ENCODE results near the gene LRRC14B. TPM values are rescaled to one million over a fixed set of nuclear protein-coding genes. Genes with fewer than 3 reads are reported as not detected.

LRRC14B gene
- polyA plus RNA-seq, 1 experiment: not detected

GRCh38 chr5:187617-188451 lies 3.5 kb upstream of the LRRC14B start:
- ChIA-PET POLR2A (interaction anchor here (0.9 kb wide), 1 partner anchor 83 kb away, joined by 3 read pairs; the partner anchor contains the start of gene PDCD6), CTCF (interaction anchor here (0.6 to 2.2 kb wide), 21 partner anchors 9 to 243 kb away, joined by 3 to 13 read pairs (median 3); partner anchors contain the start of genes CCDC127 and SDHA)
- H3K4me3 ChIP-seq (ENCODE audit: low read depth, low read length): no peak overlapping the region
- no peak for TF ChIP-seq CTCF (IDR thresholded peaks at IDR 0.05; ENCODE audit: low read depth, low read length)
- no peaks in the 10 kb centered on the region; the same call in 1 of the 2 replicates for H3K9me3 ChIP-seq (ENCODE audit: control insufficient read depth, insufficient read depth, low read length)
- H3K27me3 ChIP-seq (ENCODE audit: control insufficient read depth, insufficient read depth, low read length): peaks cover 14% of the 10 kb centered on the region
- no peak overlapping the region for H3K27ac ChIP-seq (ENCODE audit: low read depth, low read length)
- no peak for DNase-seq (ENCODE audit: low read depth, low spot score)

GRCh38 chr5:188488-189481 lies 2.5 kb upstream of the LRRC14B start:
- POLR2A ChIA-PET: interaction anchor here (0.9 kb wide), 1 partner anchor 82 kb away, joined by 3 read pairs; the partner anchor contains the start of gene PDCD6

GRCh38 chr5:189486-189885 lies 1.8 kb upstream of the LRRC14B start:
- Histone ChIP-seq H3K9me3 (ENCODE audit: control insufficient read depth, insufficient read depth, low read length) (peaks cover under 1% of the 10 kb centered on the region; the same call in 1 of the 2 replicates), H3K27ac (ENCODE audit: low read depth, low read length) (no peak overlapping the region), H3K4me3 (ENCODE audit: low read depth, low read length) (no peak overlapping the region), H3K27me3 (ENCODE audit: control insufficient read depth, insufficient read depth, low read length) (peaks cover 14% of the 10 kb centered on the region)
- POLR2A ChIA-PET: no interaction called here
- DNase-seq (ENCODE audit: low read depth, low spot score): no peak
- TF ChIP-seq CTCF (IDR thresholded peaks at IDR 0.05; ENCODE audit: low read depth, low read length): no peak
- CTCF ChIA-PET: interaction anchor here (2.2 kb wide), 1 partner anchor 21 kb away, joined by 13 read pairs; no protein-coding TSS in a partner anchor

More at GRCh38 chr5:188488-189481, 2.5 kb upstream of the LRRC14B start:
- Histone ChIP-seq H3K9me3 (ENCODE audit: control insufficient read depth, insufficient read depth, low read length) (no peaks in the 10 kb centered on the region; the same call in 1 of the 2 replicates), H3K4me3 (ENCODE audit: low read depth, low read length) (0 out of 2 replicates have a peak overlapping the region, but pooled peaks have one; percentile 12), H3K27ac (ENCODE audit: low read depth, low read length) (no peak overlapping the region), H3K27me3 (ENCODE audit: control insufficient read depth, insufficient read depth, low read length) (peaks cover 14% of the 10 kb centered on the region)
- peak; percentile 46 for DNase-seq (ENCODE audit: low read depth, low spot score)
- peak; percentile 90 for TF ChIP-seq CTCF (IDR thresholded peaks at IDR 0.05; ENCODE audit: low read depth, low read length)
- CTCF ChIA-PET: interaction anchor here (0.6 to 2.2 kb wide), 21 partner anchors 10 to 242 kb away, joined by 3 to 13 read pairs (median 3); partner anchors contain the start of genes CCDC127 and SDHA

- H3K27ac ChIP-seq (ENCODE audit: low read depth, low read length): no peak overlapping the region
- peaks cover 5% of the 10 kb centered on the region; the same call in 1 of the 2 replicates for H3K9me3 ChIP-seq (ENCODE audit: control insufficient read depth, insufficient read depth, low read length)
- no peak overlapping the region for H3K4me3 ChIP-seq (ENCODE audit: low read depth, low read length)
- H3K27me3 ChIP-seq (ENCODE audit: control insufficient read depth, insufficient read depth, low read length): peaks cover 14% of the 10 kb centered on the region
- no peak for TF ChIP-seq CTCF (IDR thresholded peaks at IDR 0.05; ENCODE audit: low read depth, low read length)
- no peak for DNase-seq (ENCODE audit: low read depth, low spot score)
- ChIA-PET POLR2A (no interaction called here), CTCF (interaction anchor here (2.2 kb wide), 1 partner anchor 22 kb away, joined by 13 read pairs; no protein-coding TSS in a partner anchor)
Measured at GRCh38 chr5:189976-190365, 1.3 kb upstream of the LRRC14B start.

Data from AG04450 (cell line).